NCI-H446 treated with DMSO at 0.1 percent for 48 hours (cell line): ENCODE results near the gene PFN2.
A peak's percentile ranks its signal among the peaks of the same experiment; 100 is the strongest.
"Not testable (repeated sequence)": the region's sequence is repeated elsewhere in the genome, so short reads cannot be mapped to it uniquely, and the experiment has no call there.

ENCODE experiments used
- DNase-seq: peaks from one replicate; lab custom pipeline; 2025; lab: John Stamatoyannopoulos, UW

Gene PFN2

GRCh38 chr3:149970716-149971402, at the start of gene PFN2:
Gene PFN2, minus strand, starts transcription at chr3:149970895. Its CDS starts 39 bp downstream, at chr3:149970856.
- DNase-seq = peak; percentile 86

GRCh38 chr3:150015901-150016300, 45.2 kb upstream of the PFN2 start:
- DNase-seq = peak; percentile 10

GRCh38 chr3:150014782-150015181, 44.1 kb upstream of the PFN2 start:
- DNase-seq = no peak

GRCh38 chr3:150013801-150014200, 43.1 kb upstream of the PFN2 start:
- DNase-seq = no peak

GRCh38 chr3:150006794-150007193, 36.1 kb upstream of the PFN2 start:
- no peak for DNase-seq

- DNase-seq = no peak
Observed at GRCh38 chr3:150005243-150006112, 34.8 kb upstream of the PFN2 start.

- DNase-seq = no peak
Observed at GRCh38 chr3:150000641-150001040, 29.9 kb upstream of the PFN2 start.

- DNase-seq = no peak
Observed at GRCh38 chr3:149999421-149999820, 28.7 kb upstream of the PFN2 start.

GRCh38 chr3:149998946-149999345, 28.3 kb upstream of the PFN2 start:
- DNase-seq = no peak

GRCh38 chr3:149992416-149993058, 21.8 kb upstream of the PFN2 start:
- DNase-seq = no peak

GRCh38 chr3:149990423-149990948, 19.8 kb upstream of the PFN2 start:
- DNase-seq = no peak

- no peak for DNase-seq
Observed at GRCh38 chr3:149989307-149989706, 18.6 kb upstream of the PFN2 start.

GRCh38 chr3:149983628-149984027, 12.9 kb upstream of the PFN2 start:
- DNase-seq = no peak

GRCh38 chr3:149983053-149983452, 12.4 kb upstream of the PFN2 start:
- DNase-seq = not testable (repeated sequence)

GRCh38 chr3:149981979-149982378, 11.3 kb upstream of the PFN2 start:
- DNase-seq = not testable (repeated sequence)

- no peak for DNase-seq
Observed at GRCh38 chr3:149977386-149977785, 6.7 kb upstream of the PFN2 start.

GRCh38 chr3:149975919-149976318, 5.2 kb upstream of the PFN2 start:
- no peak for DNase-seq

- peak; percentile 86 for DNase-seq
Observed at GRCh38 chr3:149971403-149972075, 844 bp upstream of the PFN2 start.

GRCh38 chr3:149969940-149970715, 567 bp downstream of the PFN2 start:
- peak; percentile 70 for DNase-seq

- peak; percentile 87 for DNase-seq
Observed at GRCh38 chr3:149969110-149969939, 1.4 kb downstream of the PFN2 start.
